GM23248 (cell line): Measurements from ENCODE around the gene CCNJL.

Experiments
- EZH2 ChIP-seq: fragments of 200-600 bp; sonication (generic); IDR thresholded peaks from 2 replicates; pipeline ENCODE4 v1.6.1; 2018; ENCODE audit warnings: antibody characterized with exemption, mild to moderate bottlenecking; ENCODE audit not compliant: insufficient read depth, poor library complexity, severe bottlenecking
- EZH2phosphoT487 ChIP-seq: fragments of 200-600 bp; sonication (generic); IDR thresholded peaks from 2 replicates; pipeline ENCODE4 v1.6.1; 2018; ENCODE audit warnings: antibody characterized with exemption, moderate library complexity, mild to moderate bottlenecking, low read depth; ENCODE audit not compliant: insufficient read depth

- TF ChIP-seq EZH2 = no peak
- TF ChIP-seq EZH2phosphoT487 = no peak
Observed at GRCh38 chr5:160262151-160263074, 50.0 kb downstream of the CCNJL start.
